Loucy (cell line): Measurements from ENCODE around the gene SHROOM2.

Experiments used
- H2AFZ ChIP-seq: fragments of 200-600 bp; sonication (generic); 2 replicates; pipeline ENCODE4 v1.6.0; 2016; ENCODE audit warnings: antibody characterized with exemption, mild to moderate bottlenecking, low read length, moderate library complexity
- H3F3A ChIP-seq: fragments of 200-600 bp; 2 replicates; pipeline ENCODE4 v1.6.0; 2016; ENCODE audit warnings: antibody characterized with exemption, low read depth, mild to moderate bottlenecking
- H3K27me3 ChIP-seq: fragments of 200-600 bp; sonication (generic); 2 replicates; pipeline ENCODE4 v1.6.1; 2014; ENCODE audit warnings: low read length, mild to moderate bottlenecking; ENCODE audit not compliant: insufficient read depth, poor library complexity, severe bottlenecking
- H3K36me3 ChIP-seq: fragments of 200-600 bp; sonication (generic); 2 replicates; pipeline ENCODE4 v1.6.1; 2016; ENCODE audit warnings: low read length; ENCODE audit not compliant: insufficient read depth
- H3K4me1 ChIP-seq: fragments of 200-600 bp; sonication (generic); 2 replicates; pipeline ENCODE4 v1.5.1; 2014; ENCODE audit warnings: low read length, mild to moderate bottlenecking; ENCODE audit not compliant: insufficient read depth, poor library complexity, severe bottlenecking
- H3K4me2 ChIP-seq: fragments of 200-600 bp; sonication (generic); 2 replicates; pipeline ENCODE4 v1.6.0; 2014; ENCODE audit warnings: antibody characterized with exemption, low read length, low read depth, mild to moderate bottlenecking; ENCODE audit not compliant: poor library complexity, severe bottlenecking
- H3K4me3 ChIP-seq: fragments of 200-600 bp; sonication (generic); 2 replicates; pipeline ENCODE4 v1.5.1; 2014; ENCODE audit warnings: low read length, mild to moderate bottlenecking, mixed read lengths; ENCODE audit not compliant: poor library complexity, severe bottlenecking
- H3K79me2 ChIP-seq: fragments of 200-600 bp; sonication (generic); 2 replicates; pipeline ENCODE4 v1.6.1; 2014; ENCODE audit warnings: low read length; ENCODE audit not compliant: insufficient read depth
- H3K9ac ChIP-seq: fragments of 200-600 bp; sonication (generic); 2 replicates; pipeline ENCODE4 v1.6.0; 2014; ENCODE audit warnings: mild to moderate bottlenecking, low read depth, low read length, moderate library complexity; ENCODE audit not compliant: poor library complexity, severe bottlenecking
- H3K9me2 ChIP-seq: fragments of 200-600 bp; sonication (generic); replicated peaks from 2 replicates; pipeline ENCODE4 v1.6.1; 2016; ENCODE audit warnings: low read depth, low read length, mixed read lengths
- H3K9me3 ChIP-seq: fragments of 200-600 bp; sonication (generic); 2 replicates; pipeline ENCODE4 v1.6.1; 2014; ENCODE audit warnings: mild to moderate bottlenecking, antibody characterized with exemption, low read length, low read depth; ENCODE audit not compliant: insufficient read depth
- H4K20me1 ChIP-seq: fragments of 200-600 bp; sonication (generic); 2 replicates; pipeline ENCODE4 v1.6.0; 2014; ENCODE audit warnings: antibody characterized with exemption, low read length, mild to moderate bottlenecking; ENCODE audit not compliant: insufficient read depth, poor library complexity, severe bottlenecking
- EZH2phosphoT487 ChIP-seq: fragments of 200-600 bp; IDR thresholded peaks from 2 replicates; pipeline ENCODE4 v1.6.1; 2018; ENCODE audit warnings: antibody characterized with exemption, mild to moderate bottlenecking, moderate library complexity, borderline replicate concordance
- TF ChIP-seq, protein P1 (sequence below): fragments of 200-600 bp; sonication (generic); conservative IDR thresholded peaks from 2 replicates; pipeline ENCODE4 v1.5.1; 2014; ENCODE audit warnings: mild to moderate bottlenecking, antibody characterized with exemption, low read length

SHROOM2 gene

GRCh38 chrX:9862525-9862924, 76.3 kb downstream of the SHROOM2 start:
- Histone ChIP-seq H3F3A (no peaks in the 10 kb centered on the region), H3K79me2 (no peaks in the 10 kb centered on the region), H3K9me3 (no peaks in the 10 kb centered on the region), H2AFZ (no peak overlapping the region), H3K4me2 (no peak overlapping the region), H3K27me3 (no peaks in the 10 kb centered on the region), H3K4me1 (peaks cover 7% of the 10 kb centered on the region), H3K4me3 (no peak overlapping the region), H3K36me3 (no peaks in the 10 kb centered on the region), H3K9ac (no peak overlapping the region), H4K20me1 (no peaks in the 10 kb centered on the region), H3K9me2 (no peaks in the 10 kb centered on the region)
- TF ChIP-seq, protein P1, sequence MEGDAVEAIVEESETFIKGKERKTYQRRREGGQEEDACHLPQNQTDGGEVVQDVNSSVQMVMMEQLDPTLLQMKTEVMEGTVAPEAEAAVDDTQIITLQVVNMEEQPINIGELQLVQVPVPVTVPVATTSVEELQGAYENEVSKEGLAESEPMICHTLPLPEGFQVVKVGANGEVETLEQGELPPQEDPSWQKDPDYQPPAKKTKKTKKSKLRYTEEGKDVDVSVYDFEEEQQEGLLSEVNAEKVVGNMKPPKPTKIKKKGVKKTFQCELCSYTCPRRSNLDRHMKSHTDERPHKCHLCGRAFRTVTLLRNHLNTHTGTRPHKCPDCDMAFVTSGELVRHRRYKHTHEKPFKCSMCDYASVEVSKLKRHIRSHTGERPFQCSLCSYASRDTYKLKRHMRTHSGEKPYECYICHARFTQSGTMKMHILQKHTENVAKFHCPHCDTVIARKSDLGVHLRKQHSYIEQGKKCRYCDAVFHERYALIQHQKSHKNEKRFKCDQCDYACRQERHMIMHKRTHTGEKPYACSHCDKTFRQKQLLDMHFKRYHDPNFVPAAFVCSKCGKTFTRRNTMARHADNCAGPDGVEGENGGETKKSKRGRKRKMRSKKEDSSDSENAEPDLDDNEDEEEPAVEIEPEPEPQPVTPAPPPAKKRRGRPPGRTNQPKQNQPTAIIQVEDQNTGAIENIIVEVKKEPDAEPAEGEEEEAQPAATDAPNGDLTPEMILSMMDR = no peak; the same call in 1 of the 2 replicates
- TF ChIP-seq EZH2phosphoT487 = no peak

GRCh38 chrX:9862953-9863352, 76.7 kb downstream of the SHROOM2 start:
- Histone ChIP-seq H3K36me3 (no peaks in the 10 kb centered on the region), H3K27me3 (no peaks in the 10 kb centered on the region), H2AFZ (no peak overlapping the region), H3K9me3 (no peaks in the 10 kb centered on the region), H3K4me2 (no peak overlapping the region), H3K4me1 (peaks cover 7% of the 10 kb centered on the region), H3F3A (no peaks in the 10 kb centered on the region), H3K9me2 (no peaks in the 10 kb centered on the region), H3K4me3 (no peak overlapping the region), H3K79me2 (no peaks in the 10 kb centered on the region), H3K9ac (no peak overlapping the region), H4K20me1 (no peaks in the 10 kb centered on the region)
- TF ChIP-seq EZH2phosphoT487 = no peak
- TF ChIP-seq, protein P1 = no peak

- Histone ChIP-seq H3K9me2 (no peaks in the 10 kb centered on the region), H3K27me3 (no peaks in the 10 kb centered on the region), H4K20me1 (no peaks in the 10 kb centered on the region), H3F3A (no peaks in the 10 kb centered on the region), H3K4me2 (no peak overlapping the region), H3K36me3 (no peaks in the 10 kb centered on the region), H3K79me2 (no peaks in the 10 kb centered on the region), H3K4me1 (peaks cover 7% of the 10 kb centered on the region), H3K9ac (no peak overlapping the region), H3K4me3 (no peak overlapping the region), H3K9me3 (no peaks in the 10 kb centered on the region), H2AFZ (no peak overlapping the region)
- no peak for TF ChIP-seq EZH2phosphoT487
- TF ChIP-seq, protein P1 = no peak
These were observed 77.8 kb downstream of the SHROOM2 start for GRCh38 chrX:9864011-9864410.
